Epithelial cell of proximal tubule (primary cell): ENCODE results near the gene HOXA5. TPM values are rescaled to one million over a fixed set of nuclear protein-coding genes. Genes with fewer than 3 reads are reported as not detected.

ENCODE experiments used
- DNase-seq: peaks from one replicate; pipeline ENCODE4 v3.0.0-alpha.2; 2011; ENCODE audit warnings: low read depth
- H3K4me3 ChIP-seq: 2 replicates; pipeline ENCODE4 v1.5.1; 2011; ENCODE audit warnings: low read depth, mild to moderate bottlenecking, low read length
- total RNA-seq: library from RNA; depleted of rRNA; stranded (reverse); fragments of >200 nt; gene quantifications from 2 replicates; pipeline ENCODE4 v1.2.3, GENCODE V29; 2015
- TF ChIP-seq, protein P1 (sequence below): conservative IDR thresholded peaks from 2 replicates; pipeline ENCODE4 v1.5.1; 2012; ENCODE audit warnings: low read depth, mild to moderate bottlenecking, low read length

The HOXA5 gene
- 20.1 and 47.6 TPM in 2 replicates for total RNA-seq

DNA sequence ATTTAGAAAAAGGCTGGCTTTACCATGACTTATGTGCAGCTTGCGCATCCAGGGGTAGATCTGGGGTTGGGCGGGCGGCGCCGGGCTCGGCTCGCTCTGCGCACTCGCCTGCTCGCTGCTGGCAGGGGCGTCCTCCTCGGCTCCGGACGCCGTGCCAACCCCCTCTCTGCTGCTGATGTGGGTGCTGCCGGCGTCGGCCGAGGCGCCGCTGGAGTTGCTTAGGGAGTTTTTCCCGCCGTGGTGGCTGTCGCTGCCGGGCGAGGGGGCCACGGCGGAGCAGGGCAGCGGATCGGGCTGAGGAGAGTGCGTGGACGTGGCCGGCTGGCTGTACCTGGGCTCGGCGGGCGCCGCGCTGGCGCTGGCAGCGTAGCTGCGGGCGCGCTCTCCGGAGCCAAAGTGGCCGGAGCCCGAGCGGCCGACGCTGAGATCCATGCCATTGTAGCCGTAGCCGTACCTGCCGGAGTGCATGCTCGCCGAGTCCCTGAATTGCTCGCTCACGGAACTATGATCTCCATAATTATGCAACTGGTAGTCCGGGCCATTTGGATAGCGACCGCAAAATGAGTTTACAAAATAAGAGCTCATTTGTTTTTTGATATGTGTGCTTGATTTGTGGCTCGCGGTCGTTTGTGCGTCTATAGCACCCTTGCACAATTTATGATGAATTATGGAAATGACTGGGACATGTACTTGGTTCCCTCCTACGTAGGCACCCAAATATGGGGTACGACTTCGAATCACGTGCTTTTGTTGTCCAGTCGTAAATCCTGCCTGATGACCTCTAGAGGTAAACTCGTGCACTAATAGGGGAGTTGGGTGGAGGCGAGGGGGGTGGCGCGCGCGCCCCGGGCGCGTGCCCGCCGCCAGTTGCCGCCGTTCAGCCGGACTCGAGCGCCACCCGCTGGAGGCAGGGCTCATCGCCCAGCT is at the start of gene HOXA5:
Gene HOXA5 (minus strand): TSS at position 659 of the 927 bp plus-strand sequence. CDS start 74 bp downstream, at position 585.
- peak; percentile 90 for DNase-seq
- H3K4me3 ChIP-seq, result peak within 1 kb of the TSS; percentile 75
- TF ChIP-seq, protein P1, sequence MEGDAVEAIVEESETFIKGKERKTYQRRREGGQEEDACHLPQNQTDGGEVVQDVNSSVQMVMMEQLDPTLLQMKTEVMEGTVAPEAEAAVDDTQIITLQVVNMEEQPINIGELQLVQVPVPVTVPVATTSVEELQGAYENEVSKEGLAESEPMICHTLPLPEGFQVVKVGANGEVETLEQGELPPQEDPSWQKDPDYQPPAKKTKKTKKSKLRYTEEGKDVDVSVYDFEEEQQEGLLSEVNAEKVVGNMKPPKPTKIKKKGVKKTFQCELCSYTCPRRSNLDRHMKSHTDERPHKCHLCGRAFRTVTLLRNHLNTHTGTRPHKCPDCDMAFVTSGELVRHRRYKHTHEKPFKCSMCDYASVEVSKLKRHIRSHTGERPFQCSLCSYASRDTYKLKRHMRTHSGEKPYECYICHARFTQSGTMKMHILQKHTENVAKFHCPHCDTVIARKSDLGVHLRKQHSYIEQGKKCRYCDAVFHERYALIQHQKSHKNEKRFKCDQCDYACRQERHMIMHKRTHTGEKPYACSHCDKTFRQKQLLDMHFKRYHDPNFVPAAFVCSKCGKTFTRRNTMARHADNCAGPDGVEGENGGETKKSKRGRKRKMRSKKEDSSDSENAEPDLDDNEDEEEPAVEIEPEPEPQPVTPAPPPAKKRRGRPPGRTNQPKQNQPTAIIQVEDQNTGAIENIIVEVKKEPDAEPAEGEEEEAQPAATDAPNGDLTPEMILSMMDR, result peak; percentile 88

DNA sequence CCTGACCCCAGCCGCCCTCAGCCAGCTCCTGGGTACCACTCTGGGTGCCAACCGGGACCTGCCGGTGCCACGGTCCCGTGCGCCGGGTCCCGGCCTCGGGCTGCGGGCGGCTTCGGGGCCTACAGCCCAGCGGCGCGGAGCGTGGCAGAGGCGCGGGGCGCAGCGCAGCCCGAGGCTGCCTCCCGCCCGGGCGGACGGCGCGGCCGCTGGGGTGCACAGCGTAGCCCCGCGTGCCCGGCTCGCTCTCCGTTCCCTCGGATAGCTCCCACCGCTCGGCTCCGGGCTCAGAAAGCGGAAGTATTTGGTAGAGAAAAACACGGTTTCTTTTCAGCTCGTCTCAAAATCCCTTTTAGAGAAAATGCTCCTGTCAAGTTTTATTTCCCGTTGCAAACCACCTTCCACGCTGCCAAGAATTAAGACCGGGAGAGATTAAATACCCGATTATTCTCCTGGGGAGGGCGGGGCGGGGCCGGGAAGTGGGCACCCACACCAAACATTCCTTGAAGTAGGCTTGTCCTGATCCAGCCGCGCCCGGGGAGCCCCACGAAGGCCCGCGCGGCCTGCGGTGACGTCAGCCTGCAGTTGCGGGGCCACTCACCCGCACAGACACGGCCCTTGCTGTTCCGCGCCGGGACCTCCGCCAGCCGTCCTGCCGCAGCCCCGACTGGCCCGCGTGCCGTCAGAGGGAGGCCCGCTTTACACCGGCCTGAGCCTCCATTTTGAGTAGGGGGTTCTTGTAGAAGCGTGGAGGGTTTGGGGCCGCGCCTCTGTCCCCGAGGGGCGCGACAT is 49.3 kb upstream of the HOXA5 start:
- no peak for DNase-seq
- H3K4me3 ChIP-seq, result peak overlapping the region; percentile 33
- TF ChIP-seq, protein P1, result no peak

DNA sequence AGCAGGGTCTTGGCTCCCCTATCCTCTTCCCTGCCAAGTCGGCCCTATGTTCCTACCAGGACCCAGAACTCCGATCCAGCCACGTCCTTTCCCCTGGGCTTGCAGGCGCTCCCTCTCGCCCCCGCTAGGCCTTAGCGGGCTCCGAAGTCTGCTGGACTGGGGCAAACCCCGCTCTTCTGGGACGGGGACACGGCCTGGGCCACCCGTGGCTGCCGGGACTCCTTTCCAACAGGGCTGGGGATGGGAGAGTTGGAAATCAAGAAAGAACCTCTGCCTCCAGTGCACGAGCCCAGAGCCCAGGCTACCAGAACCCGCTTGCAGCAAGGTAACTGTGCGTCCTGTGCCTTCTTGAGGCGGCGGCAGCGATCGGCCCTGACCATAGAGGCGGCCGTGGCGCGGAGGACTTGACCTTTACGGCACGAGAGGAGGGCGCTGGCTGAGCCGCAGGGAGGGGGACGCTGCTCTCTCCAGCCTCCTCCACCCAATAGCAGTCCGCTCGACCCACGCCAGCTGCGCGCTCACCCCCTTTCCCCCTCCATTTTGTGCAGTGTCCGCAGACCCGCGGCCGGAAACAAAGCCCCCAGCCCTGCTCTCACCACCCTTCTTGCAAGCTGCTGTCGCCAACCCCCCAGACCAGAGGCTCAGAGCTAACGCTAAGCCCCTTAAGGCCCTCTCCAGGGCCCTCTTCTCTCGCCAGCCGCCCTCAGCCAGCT is 48.5 kb upstream of the HOXA5 start:
- H3K4me3 ChIP-seq, result no peak overlapping the region
- TF ChIP-seq, protein P1, result no peak
- no peak for DNase-seq

DNA sequence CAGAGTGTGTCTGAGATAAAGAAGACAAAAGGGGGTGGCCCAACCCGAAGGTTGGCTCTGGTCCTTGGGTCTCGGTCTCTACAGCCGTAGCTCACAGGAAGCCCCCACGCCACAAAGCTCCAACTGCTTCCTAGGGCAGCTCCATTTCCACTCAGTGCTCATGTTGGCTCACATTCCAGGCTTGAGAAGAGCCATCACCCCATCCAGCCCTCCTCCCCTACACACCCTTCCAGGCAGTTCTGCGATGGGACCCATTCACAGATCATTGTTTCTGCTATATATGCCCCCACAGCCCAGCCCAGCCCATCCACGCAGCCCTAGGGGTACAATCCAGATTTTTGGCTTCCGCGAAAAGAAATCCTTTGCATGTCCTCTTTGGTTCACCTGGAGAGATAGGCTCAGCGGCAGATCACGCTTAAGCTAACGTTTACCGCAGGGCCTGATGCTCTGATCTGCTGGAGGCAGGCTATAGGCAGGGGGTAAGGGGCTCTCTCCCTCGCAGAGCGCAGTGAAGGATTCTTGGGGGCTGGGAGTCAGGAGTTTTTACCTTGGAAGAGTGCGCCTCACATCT is 47.8 kb upstream of the HOXA5 start:
- H3K4me3 ChIP-seq, result no peak overlapping the region

DNA sequence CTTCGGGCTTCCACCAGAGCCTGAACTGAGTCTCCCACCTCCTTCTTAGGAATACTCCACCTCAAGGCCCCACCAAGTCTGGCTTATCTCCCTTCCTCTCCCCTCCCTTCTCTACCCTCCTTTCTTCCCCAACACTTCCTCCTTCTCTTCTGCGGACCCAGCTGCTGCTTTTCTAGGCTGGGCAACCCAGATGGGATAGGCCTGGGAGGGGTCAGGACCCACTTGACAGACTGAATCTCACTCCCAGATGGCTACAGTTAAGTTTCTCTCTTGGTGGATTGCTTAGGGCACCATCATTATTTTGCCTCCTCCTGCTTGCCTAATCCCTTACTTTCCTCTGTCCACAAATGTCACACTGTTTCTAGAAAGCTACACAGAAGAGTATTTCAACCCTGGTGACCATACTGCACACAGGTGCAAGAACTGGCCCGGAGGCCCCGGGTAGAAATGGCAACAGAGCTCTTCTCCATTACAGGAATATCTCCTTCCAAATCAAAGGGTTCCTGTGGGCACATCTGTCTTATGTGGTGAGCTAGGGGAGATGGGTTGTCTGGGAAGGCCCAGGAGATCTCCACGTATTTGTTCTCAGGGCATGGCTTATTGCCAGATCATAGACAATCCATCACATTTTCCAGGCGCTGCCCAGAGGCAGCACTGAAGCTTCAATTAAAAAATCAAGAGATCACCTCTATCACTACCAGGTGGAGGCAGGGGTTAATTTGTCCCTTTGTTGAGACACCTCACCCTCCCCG is 46.7 kb upstream of the HOXA5 start:
- no peak for DNase-seq
- no peak overlapping the region for H3K4me3 ChIP-seq
- TF ChIP-seq, protein P1, result no peak

More for the DNA sequence above, 47.8 kb upstream of the HOXA5 start:
- DNase-seq, result no peak
- TF ChIP-seq, protein P1, result no peak
